Activated T-cell treated with anti-CD3 and anti-CD28 coated beads, Interleukin-2, amount 50 U/mL, for 4 hours (primary cell): ENCODE measurements around the gene LUC7L2. TPM values are rescaled to one million over a fixed set of nuclear protein-coding genes. Genes with fewer than 3 reads are reported as not detected.

ENCODE experiments used
- ATAC-seq, 2 donors: fragments of 200-7000 bp; cut with Tn5 transposase; one replicate each; pipeline ENCODE4 v1.10.0; 2021
- DNase-seq: peaks from one replicate; pipeline ENCODE4 v3.0.0-alpha.2; 2020
- H3K27me3 Mint-ChIP-seq: one replicate; pipeline ENCODE4 v1.8.0; 2021; ENCODE audit warnings: low read depth, mixed read lengths
- H3K36me3 Mint-ChIP-seq: one replicate; pipeline ENCODE4 v1.8.0; 2022; ENCODE audit warnings: mixed read lengths; ENCODE audit not compliant: insufficient read depth
- H3K4me1 Mint-ChIP-seq: one replicate; pipeline ENCODE4 v1.8.0; 2021; ENCODE audit warnings: low read depth, mixed read lengths
- H3K4me3 Mint-ChIP-seq: one replicate; pipeline ENCODE4 v1.8.0; 2021; ENCODE audit warnings: mild to moderate bottlenecking, moderate library complexity, mixed read lengths
- H3K9me3 Mint-ChIP-seq: one replicate; pipeline ENCODE4 v1.8.0; 2021; ENCODE audit warnings: mixed read lengths
- total RNA-seq, 3 donors: library from RNA; stranded (reverse); gene quantifications; one replicate each; pipeline ENCODE4 v1.2.1, GENCODE V29; 2021

The LUC7L2 gene
- total RNA-seq, 3 donors from 2014 or later = 198 to 214 (median 207) TPM

DNA sequence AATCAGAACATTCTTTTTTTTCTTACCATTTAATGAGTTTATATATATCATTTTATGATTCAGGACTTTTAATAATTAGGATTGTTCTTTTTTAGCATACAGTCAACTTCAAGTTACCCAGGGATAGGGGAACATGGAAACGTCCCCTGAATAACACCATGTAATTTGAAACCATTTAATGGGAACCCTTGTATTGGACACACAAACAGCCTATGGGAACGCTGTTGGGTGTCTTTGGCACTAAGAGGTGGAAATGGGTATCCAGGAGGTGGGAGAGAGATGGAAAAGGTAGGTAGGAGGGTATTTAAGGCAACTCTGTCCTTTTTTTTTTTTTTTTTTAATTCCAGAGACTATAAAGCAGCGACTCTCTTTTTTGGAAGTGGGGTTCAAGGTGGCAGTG, 2.6 kb downstream of the LUC7L2 start:
- H3K4me1 Mint-ChIP-seq = peaks cover 49% of the 10 kb centered on the region
- peak overlapping the region; percentile 75 for H3K4me3 Mint-ChIP-seq
- DNase-seq = no peak
- peaks cover 17% of the 10 kb centered on the region for H3K36me3 Mint-ChIP-seq
- no peak for ATAC-seq
- H3K27me3 Mint-ChIP-seq = no peaks in the 10 kb centered on the region
- H3K9me3 Mint-ChIP-seq = no peaks in the 10 kb centered on the region

DNA sequence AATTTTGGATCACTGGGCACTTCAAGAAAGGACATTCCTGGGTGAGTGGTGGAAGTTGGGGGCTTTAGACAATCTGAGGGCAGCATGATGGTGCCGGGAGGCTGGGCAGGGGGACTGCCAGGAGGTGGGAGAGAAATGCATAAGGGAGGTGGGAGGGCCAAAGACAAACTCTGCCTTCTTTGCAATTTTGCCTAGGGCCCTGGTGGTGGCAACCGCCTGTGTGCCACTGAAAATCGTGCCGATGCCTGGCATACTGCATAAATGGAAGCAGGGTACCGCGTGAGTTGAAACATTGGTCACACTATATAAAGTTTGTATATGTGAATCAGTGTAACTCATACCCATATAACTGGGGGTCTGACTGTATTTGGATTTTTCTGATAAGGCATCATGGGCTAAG, 3.3 kb downstream of the LUC7L2 start:
- Mint-ChIP-seq H3K9me3 (no peaks in the 10 kb centered on the region), H3K27me3 (no peaks in the 10 kb centered on the region), H3K4me3 (peak overlapping the region; percentile 75), H3K4me1 (peaks cover 54% of the 10 kb centered on the region), H3K36me3 (peaks cover 24% of the 10 kb centered on the region)
- ATAC-seq = no peak
- no peak for DNase-seq

DNA sequence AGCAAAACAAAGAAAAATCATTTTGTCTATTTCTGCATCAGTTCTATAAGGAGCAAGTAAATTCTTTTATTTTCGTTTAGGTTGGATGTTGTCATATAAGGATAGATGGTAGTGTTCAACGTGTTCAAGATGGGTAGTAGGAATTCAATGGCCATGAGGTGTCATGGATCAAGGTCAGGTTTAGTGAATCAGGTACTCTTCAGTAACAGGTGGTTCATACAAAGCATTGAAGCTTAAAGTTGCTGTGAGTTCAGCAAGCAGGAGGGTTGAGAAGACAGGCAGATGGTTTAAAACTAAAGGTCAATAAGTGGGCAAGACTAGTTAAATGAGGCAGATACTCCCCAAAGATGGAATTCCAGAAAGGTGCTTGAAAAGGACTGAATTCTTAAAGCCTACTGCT, 5.6 kb downstream of the LUC7L2 start:
- Mint-ChIP-seq H3K36me3 (peaks cover 36% of the 10 kb centered on the region), H3K4me1 (peaks cover 63% of the 10 kb centered on the region), H3K4me3 (no peak overlapping the region), H3K9me3 (no peaks in the 10 kb centered on the region), H3K27me3 (no peaks in the 10 kb centered on the region)
- DNase-seq = no peak
- no peak for ATAC-seq

DNA sequence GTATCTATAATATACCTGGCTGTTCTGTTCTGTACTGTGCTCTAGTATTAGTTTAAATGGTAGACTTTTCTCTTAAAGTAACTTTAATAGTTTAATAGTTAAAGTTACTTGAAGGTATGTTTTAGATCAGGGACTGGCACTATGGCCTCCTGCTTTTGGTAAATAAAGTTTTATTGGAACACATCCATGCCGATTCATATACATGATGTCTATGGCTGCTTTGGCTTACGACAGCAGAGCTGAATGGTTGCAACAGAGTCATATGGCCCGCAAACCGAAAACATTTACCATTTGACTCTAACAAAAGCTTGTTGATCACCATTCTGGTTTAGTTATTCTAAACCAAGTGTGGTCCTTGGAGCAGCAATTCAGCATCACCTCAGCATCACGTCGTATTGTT, 6.7 kb downstream of the LUC7L2 start:
- Mint-ChIP-seq H3K4me1 (peaks cover 71% of the 10 kb centered on the region), H3K36me3 (peaks cover 35% of the 10 kb centered on the region), H3K4me3 (no peak overlapping the region)

DNA sequence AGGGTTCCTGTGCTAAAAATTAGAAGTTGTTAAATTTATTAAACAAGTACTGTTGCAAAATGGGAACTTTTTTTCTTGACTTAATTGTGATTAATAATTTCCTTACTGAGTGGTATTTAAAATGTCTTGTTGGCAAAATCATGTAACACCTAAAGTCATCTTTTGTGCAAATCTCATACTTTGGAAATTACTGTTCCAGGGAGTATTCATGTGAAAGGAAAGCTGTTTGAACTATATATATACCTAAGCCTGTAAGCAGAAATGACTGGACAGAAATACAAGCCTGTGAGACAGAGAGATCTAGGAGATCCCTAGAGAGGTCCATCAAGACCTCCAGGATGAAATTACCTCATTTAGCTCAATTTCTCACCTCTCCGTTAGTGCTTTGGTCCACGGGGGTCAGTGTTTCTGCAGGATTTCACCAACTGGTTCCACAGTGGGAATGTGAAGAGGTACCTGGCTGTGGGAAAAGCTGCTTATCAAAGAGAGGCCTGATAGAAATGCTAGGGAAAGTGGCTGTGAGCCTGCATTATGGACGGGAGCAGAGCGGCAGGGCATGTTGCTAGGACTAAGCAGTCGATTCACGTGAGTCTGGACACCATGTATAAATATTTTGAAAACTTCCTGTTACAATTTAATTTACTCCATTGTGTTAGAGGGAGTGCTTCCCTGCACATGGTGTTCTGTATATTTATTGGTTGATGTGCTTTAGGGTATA, 7.9 kb downstream of the LUC7L2 start:
- ATAC-seq = peak; percentile 31 to 41
- peaks cover 75% of the 10 kb centered on the region for H3K4me1 Mint-ChIP-seq
- DNase-seq = no peak
- peaks cover 37% of the 10 kb centered on the region for H3K36me3 Mint-ChIP-seq
- no peaks in the 10 kb centered on the region for H3K27me3 Mint-ChIP-seq
- no peak overlapping the region for H3K4me3 Mint-ChIP-seq
- H3K9me3 Mint-ChIP-seq = no peaks in the 10 kb centered on the region

More for the DNA sequence above, 6.7 kb downstream of the LUC7L2 start:
- Mint-ChIP-seq H3K9me3 (no peaks in the 10 kb centered on the region), H3K27me3 (no peaks in the 10 kb centered on the region)
- no peak for DNase-seq
- no peak for ATAC-seq

DNA sequence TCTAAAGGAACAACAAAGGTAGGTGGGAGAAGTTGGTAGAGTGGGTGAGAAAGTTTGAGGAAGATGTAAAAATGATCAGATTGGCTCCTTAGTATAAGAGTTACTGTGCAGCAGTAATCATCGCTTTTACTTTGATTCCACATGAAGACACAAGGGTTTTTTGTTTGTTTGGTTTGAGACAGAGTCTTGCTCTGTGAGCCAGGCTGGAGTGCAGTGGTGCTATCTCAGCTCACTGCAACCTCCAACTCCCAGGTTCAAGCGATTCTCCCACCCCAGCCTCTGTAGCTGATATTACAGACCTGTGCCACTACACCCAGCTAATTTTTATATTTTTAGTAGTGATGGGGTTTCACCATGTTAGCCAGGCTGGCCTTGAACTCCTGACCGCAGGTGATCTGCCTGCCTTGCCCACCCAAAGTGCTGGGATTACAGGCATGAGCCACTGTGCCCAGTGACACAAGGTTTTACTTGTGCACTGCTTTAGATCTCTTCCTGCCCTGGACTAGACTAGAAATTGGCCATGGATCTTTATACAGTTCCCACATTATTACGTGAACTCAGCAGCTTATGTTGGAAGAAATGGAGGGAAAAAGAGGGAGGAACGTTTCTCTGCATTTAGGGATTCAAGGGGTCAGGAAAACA, 10.7 kb downstream of the LUC7L2 start:
- no peaks in the 10 kb centered on the region for H3K9me3 Mint-ChIP-seq
- H3K4me3 Mint-ChIP-seq = no peak overlapping the region
- peaks cover 68% of the 10 kb centered on the region for H3K4me1 Mint-ChIP-seq
- DNase-seq (no peak), ATAC-seq (peak in 1 of 2 donors; percentile 16)
- no peaks in the 10 kb centered on the region for H3K27me3 Mint-ChIP-seq
- H3K36me3 Mint-ChIP-seq = peaks cover 30% of the 10 kb centered on the region

DNA sequence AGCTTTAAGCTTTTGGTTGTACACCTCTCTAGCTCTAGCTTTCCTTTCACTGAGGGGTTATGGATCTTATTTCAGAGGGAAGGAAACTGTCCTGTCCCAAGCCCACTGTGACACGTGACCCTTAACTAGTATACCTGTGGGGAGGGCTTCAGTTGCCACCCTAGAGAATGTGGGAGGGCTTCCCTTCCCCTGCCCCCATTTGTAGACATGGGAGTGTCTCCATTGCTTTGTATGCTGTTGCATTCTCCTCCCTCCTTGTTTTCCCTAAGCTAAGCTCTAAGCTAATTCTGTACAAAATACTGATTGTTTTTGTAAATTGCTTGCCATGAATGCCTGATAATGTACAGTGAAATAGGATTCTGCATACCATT, 11.2 kb downstream of the LUC7L2 start:
- ATAC-seq (peak in 1 of 2 donors; percentile 19), DNase-seq (no peak)
- H3K9me3 Mint-ChIP-seq = no peaks in the 10 kb centered on the region
- H3K4me1 Mint-ChIP-seq = peaks cover 67% of the 10 kb centered on the region
- no peaks in the 10 kb centered on the region for H3K27me3 Mint-ChIP-seq
- H3K4me3 Mint-ChIP-seq = no peak overlapping the region
- H3K36me3 Mint-ChIP-seq = peaks cover 28% of the 10 kb centered on the region

DNA sequence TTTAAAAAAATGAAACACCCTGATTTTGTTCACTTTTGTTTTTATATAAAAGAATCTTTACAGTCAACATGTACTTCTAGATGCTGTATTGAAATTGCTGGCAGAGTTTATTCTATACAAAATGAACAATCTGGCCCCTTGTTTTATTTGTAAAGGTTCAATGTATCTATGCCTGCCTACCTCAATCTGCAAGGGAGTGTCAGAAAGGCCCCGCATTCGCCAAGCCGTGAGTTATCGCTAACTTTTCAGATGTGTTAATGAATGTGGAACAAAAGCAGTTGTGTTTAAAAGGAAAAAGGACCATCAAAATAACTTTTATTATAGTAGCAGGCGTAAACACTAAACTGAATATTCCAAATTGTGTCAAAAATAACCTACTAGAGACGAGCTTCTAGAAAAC, 14.6 kb downstream of the LUC7L2 start:
- Mint-ChIP-seq H3K4me1 (peaks cover 52% of the 10 kb centered on the region), H3K36me3 (peaks cover 27% of the 10 kb centered on the region)

DNA sequence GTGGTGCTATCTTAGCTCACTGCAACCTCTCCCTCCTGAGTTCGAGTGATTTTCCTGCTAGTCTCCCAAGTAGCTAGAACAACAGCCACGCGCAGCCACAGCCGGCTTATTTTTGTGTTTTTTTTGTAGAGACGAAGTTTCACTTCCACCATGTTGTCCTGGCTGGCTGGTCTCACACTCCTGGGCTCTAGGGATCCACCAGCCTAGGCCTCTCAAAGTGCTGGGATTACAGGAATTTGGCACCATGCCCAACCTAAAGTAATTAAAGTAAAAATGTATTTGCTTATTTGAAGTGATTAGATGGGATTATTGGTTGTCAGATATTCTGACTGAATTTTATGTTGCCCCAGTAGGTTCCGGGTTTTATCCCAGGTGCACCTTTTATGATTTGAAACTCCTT, 22.7 kb downstream of the LUC7L2 start:
- H3K36me3 Mint-ChIP-seq = peaks cover 14% of the 10 kb centered on the region
- ATAC-seq (no peak), DNase-seq (no peak)
- peaks cover 2% of the 10 kb centered on the region for H3K4me1 Mint-ChIP-seq
- no peak overlapping the region for H3K4me3 Mint-ChIP-seq
- no peaks in the 10 kb centered on the region for H3K9me3 Mint-ChIP-seq
- no peaks in the 10 kb centered on the region for H3K27me3 Mint-ChIP-seq

More for the DNA sequence above, 14.6 kb downstream of the LUC7L2 start:
- no peak for DNase-seq
- no peak overlapping the region for H3K4me3 Mint-ChIP-seq
- no peak for ATAC-seq
- no peaks in the 10 kb centered on the region for H3K9me3 Mint-ChIP-seq
- H3K27me3 Mint-ChIP-seq = no peaks in the 10 kb centered on the region

DNA sequence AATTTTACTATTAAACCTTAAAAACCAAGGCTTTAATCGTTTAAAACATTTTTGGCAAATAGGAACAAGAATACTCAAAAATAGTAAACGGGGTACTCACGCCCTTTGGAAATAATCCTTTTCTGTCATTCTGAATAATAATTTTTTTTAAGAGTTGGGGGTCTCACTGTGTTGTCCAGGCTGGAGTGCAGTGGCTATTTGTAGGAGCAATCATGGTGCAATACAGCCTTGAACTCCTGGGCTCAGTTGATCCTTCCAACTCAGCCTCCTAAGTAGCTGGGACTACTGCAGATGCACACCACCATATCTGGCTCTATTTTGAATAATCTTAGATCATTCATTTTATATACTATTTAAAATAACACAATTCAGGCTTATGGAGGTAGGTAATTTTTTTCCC, 24.9 kb downstream of the LUC7L2 start:
- H3K4me1 Mint-ChIP-seq = peaks cover 15% of the 10 kb centered on the region
- ATAC-seq (no peak), DNase-seq (no peak)
- no peak overlapping the region for H3K4me3 Mint-ChIP-seq
- H3K27me3 Mint-ChIP-seq = no peaks in the 10 kb centered on the region
- no peaks in the 10 kb centered on the region for H3K9me3 Mint-ChIP-seq
- peaks cover 26% of the 10 kb centered on the region for H3K36me3 Mint-ChIP-seq

DNA sequence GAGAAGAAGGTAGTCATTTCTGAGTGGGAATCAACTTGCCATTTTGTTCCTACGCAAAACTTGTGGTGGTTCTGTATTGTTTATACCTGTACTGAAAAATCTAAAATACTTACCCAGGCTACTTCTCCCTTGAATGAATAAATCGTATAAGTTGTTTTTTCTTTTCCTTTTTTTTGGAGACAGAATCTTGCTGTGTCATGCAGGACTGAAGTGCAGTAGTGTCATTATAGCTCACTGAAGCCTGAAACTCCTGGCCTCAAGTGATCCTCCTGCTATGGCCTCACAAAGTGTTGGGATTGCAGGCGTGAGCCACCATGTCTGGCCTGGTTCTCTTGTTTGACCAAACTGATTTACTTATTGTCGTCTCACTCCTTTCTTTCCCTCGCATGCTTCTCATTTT, 27.9 kb downstream of the LUC7L2 start:
- no peak overlapping the region for H3K4me3 Mint-ChIP-seq
- no peaks in the 10 kb centered on the region for H3K9me3 Mint-ChIP-seq
- DNase-seq (no peak), ATAC-seq (no peak)
- H3K27me3 Mint-ChIP-seq = no peaks in the 10 kb centered on the region
- peaks cover 15% of the 10 kb centered on the region for H3K4me1 Mint-ChIP-seq
- H3K36me3 Mint-ChIP-seq = peaks cover 23% of the 10 kb centered on the region

DNA sequence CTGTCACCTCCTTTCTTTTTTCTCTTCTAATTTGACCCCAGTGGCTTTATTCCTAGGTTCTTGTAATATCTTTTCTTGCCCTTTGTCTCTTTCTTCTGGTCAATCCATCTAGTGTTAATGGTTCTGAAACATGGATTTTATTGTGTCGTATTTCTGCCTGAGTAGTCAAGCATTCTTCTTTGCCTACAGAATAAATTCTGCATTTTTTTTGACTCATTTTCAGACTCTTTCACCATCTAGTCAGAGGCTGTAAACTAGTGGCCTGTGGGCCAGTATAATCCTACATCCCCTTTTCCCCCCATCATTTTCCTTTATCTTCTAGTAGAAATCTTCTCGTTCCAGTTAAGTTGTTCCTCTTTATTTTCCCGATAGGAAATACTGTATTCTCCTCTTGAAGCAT, 29.4 kb downstream of the LUC7L2 start:
- H3K27me3 Mint-ChIP-seq = no peaks in the 10 kb centered on the region
- H3K4me3 Mint-ChIP-seq = no peak overlapping the region
- DNase-seq = no peak
- ATAC-seq = no peak
- H3K9me3 Mint-ChIP-seq = no peaks in the 10 kb centered on the region
- peaks cover 21% of the 10 kb centered on the region for H3K36me3 Mint-ChIP-seq
- peaks cover 22% of the 10 kb centered on the region for H3K4me1 Mint-ChIP-seq

DNA sequence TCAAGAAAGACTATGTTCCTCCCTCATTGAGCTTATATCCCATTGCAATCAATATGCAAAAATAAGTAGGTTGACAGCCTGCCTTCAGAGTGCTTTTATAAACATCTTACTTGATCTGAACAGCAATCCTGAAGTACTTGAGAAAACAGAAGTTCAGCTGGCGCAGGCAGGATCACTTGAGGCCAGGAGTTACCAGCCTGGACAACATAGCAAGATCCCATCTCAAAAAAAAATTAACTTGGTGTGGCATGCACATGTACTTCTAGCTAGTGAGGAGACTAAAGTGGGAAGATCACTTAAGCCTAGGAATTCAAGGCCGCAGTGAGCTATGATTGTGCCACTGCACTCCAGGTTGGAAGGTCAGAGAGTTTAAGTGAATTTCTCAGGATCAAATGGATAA, 30.1 kb downstream of the LUC7L2 start:
- Mint-ChIP-seq H3K4me1 (peaks cover 29% of the 10 kb centered on the region), H3K36me3 (peaks cover 27% of the 10 kb centered on the region)

DNA sequence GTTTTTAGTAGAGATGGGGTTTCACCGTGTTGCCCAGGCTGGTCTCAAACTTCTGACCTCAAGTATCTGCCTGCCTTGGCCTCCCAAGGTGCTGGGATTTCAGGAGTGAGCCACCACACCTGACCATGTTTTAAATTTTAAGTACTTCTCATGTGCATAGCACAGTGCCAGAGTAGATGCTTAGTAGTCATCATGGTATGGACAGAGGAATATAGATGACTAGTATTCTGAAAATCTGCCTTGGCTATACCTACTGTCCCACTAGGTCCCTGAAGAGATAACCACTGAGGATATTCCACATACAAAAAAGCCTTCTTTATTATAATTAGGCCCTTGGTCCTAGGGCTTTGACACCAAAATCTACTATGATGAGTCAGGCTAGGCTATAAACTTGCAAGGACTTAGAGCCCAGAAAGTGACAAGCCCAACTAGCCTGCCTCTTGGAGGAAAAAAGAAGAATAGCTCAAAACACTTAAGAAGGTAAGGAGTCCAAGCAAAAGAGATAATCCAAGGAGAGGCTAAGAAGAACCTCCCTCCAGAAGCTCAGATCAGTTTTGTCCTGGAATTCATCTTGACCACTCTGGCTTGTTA, 34.0 kb downstream of the LUC7L2 start:
- Mint-ChIP-seq H3K9me3 (no peaks in the 10 kb centered on the region), H3K4me3 (no peak overlapping the region), H3K4me1 (peaks cover 42% of the 10 kb centered on the region), H3K36me3 (peaks cover 36% of the 10 kb centered on the region), H3K27me3 (no peaks in the 10 kb centered on the region)
- ATAC-seq = peak; percentile 42 to 46
- DNase-seq = no peak

More for the DNA sequence above, 30.1 kb downstream of the LUC7L2 start:
- no peak for ATAC-seq
- DNase-seq = no peak
- Mint-ChIP-seq H3K9me3 (no peaks in the 10 kb centered on the region), H3K27me3 (no peaks in the 10 kb centered on the region), H3K4me3 (no peak overlapping the region)

DNA sequence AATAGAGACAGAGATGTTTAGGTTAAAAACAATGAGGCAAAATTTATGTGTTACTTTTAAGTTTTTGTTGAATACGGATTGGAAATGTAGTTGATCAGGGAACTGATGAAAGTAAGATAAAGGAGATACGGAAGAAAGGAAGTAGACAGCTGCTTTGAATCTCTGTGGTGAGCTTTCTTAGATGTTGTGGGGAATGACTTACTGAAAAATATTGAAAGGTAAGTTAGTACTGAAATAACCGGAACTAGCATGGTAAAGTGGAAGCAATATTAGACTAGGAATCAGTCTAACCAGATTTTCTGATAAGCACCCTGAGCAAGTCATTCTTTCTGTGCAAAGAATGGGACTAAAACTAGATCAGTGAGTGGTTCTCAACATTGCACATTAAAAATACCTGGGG, 34.8 kb downstream of the LUC7L2 start:
- ATAC-seq = peak; percentile 56 to 60
- Mint-ChIP-seq H3K27me3 (no peaks in the 10 kb centered on the region), H3K36me3 (peaks cover 33% of the 10 kb centered on the region), H3K9me3 (no peaks in the 10 kb centered on the region), H3K4me1 (peaks cover 35% of the 10 kb centered on the region), H3K4me3 (peak overlapping the region; percentile 3)
- no peak for DNase-seq
